Erythroblast (primary cell): ENCODE measurements around the gene PER3.

Experiments
- DNase-seq, 2 experiments: peaks; one replicate each; lab custom pipeline; 2025; lab: John Stamatoyannopoulos, UW
- GATA1 ChIP-seq: IDR thresholded peaks from 2 replicates; pipeline ENCODE4 v1.6.1; 2011; ENCODE audit warnings: low read depth, mild to moderate bottlenecking, control low read depth, low read length, moderate library complexity
- POLR2A ChIP-seq: IDR thresholded peaks from 2 replicates; pipeline ENCODE4 v1.6.1; 2011; ENCODE audit warnings: mild to moderate bottlenecking, low read length

Gene PER3

GRCh38 chr1:7786795-7787194 is 2.7 kb downstream of the PER3 start:
- TF ChIP-seq POLR2A (no peak), GATA1 (no peak)
- DNase-seq: no peak

DNA sequence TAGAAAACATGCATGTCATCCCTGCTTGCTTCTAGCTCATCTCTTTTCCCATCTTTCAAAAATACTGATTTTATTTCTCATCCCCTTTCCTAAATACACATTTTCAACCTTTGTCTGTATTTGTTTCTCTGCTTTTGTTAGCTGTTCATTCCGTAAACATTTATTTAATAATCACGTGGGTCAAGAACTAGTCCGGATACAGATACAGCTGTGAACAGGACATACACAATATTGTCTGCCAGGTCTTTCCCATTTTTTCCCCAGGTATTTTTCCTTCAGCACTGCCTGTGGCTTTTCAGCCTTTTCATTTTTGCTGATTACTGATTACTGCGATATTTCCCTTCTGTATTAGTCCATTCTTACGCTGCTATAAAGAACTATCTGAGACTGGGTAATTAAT is 5.7 kb downstream of the PER3 start:
- no peak for DNase-seq
- TF ChIP-seq POLR2A (no peak), GATA1 (no peak)

DNA sequence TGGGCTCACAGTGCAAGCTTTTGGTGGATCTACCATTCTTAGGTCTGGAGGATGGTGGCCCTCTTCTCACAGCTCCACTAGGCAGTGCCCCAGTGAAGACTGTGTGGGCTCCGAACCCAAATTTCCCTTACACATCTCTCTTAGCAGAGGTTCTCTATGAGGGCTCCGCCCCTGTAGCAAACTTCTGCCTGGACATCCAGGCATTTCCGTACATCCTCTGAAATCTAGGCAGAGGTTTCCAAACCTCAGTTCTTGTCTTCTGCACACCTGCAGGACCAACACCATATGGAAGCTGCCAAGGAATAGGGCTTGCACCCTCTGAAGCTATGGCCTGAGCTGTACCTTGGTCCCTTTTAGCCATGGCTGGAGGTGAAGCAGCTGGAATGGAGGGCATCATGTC is 6.9 kb downstream of the PER3 start:
- DNase-seq: peak in 1 of 2 experiments; percentile 11

DNA sequence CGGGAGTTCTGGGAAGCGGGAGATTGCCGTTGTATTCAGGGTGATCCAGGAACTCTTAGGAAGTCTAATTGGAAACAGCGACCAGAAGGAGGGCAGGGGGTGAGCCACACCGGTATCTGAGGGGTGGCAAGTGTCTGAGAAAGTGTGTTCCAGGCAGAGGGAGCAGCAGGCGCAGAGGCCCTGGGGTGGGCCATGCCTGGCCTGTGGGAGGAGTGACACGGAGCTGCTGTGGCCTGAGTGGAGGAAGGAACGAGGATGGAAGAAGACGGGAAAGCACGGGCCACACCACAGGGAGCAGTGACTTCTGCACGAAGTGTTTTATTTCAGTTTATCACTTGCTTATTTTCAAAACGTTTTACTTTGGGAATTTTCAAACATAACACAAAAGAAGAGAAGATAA is 11.3 kb downstream of the PER3 start:
- DNase-seq: no peak
- TF ChIP-seq GATA1 (no peak), POLR2A (no peak)

DNA sequence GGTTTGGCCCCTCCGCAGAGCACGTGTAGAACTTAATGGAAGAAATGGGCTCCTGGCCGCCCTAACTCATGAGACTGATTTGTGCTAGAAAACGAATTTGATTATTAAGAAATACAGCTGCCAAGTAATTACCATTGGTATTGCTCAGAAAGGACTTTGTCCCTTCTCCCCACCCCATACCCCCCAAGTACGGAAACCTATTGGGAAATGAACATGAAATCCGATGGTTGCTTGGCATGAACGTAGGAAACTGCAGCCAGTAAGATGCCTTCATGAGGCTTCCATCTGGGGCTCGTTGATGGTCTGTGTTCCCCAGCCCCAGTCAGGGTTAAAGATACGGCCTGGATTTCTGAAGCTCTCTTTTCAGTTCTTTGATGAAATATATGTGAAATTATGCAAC is 21.4 kb downstream of the PER3 start:
- no peak for DNase-seq
- TF ChIP-seq POLR2A (no peak), GATA1 (no peak)

DNA sequence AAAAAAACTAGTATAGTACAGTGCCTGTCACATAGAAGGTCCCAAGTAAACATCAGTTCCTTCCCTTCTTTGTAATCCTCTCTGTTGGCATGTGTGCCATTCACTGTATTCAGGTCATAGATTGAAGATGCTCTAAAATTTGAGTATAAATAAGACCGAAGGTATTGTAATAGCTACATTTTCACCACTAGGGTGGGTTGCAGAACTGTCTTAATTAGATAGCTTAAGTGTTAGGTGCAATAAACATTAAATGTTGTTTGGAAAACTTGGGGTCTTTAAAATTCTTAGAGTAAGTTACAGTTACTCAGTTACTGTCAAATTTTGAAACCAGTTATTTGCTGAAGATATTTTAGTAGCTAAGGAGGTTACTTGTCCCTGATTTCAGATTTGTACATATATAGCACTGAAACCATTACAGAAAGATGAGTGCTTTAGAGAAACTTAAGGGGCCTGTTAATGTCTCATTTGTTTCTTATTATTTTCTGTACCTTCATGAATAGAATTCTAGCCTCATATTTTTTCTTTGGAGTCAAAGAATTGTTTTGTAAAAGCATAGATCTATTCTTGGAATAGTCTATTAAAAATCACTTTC is 24.3 kb downstream of the PER3 start:
- peak; percentile 47 to 52 for DNase-seq
- no peak for TF ChIP-seq POLR2A
- no peak for TF ChIP-seq GATA1

GRCh38 chr1:7809742-7810141 is 25.7 kb downstream of the PER3 start:
- no peak for DNase-seq
- no peak for TF ChIP-seq GATA1
- no peak for TF ChIP-seq POLR2A

DNA sequence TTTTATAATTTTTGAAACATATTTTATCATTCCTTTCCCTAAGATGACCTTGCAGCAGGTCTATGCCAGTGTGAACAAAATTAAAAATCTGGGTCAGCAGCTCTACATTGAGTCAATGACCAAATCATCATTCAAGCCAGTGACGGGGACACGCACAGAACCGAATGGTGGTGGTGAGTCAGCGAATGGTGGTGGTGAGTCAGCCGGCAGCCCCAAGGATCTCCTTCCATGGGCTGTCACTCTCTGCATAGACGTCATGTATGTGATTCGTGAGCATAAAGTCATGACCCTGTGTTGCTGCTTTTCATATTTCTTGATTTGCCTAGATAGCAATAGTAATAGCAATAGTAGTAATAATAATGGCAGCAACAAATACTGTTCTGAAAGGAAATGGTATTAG is 26.3 kb downstream of the PER3 start:
- TF ChIP-seq GATA1 (no peak), POLR2A (no peak)
- peak; percentile 11 to 68 for DNase-seq

DNA sequence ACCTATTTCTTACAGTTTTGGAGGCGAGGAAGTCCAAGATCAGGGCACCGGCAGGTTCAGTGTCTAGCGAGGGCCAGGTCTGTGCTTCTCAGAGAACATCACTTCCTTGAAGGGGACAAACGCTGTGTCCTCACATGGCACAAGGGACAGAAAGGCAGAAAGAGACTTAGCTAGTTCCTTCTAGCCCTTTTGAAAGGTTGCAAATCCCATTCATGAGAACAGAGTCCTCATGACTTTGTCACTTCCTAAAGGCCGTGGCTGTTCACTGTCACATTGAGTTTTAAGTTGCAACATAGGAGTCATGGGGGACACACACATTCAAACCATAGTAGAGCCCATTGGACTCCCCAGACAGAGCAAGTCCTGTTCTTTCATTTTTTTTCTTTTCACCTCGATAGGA is 27.4 kb downstream of the PER3 start:
- no peak for TF ChIP-seq GATA1
- TF ChIP-seq POLR2A: no peak
- DNase-seq: no peak

DNA sequence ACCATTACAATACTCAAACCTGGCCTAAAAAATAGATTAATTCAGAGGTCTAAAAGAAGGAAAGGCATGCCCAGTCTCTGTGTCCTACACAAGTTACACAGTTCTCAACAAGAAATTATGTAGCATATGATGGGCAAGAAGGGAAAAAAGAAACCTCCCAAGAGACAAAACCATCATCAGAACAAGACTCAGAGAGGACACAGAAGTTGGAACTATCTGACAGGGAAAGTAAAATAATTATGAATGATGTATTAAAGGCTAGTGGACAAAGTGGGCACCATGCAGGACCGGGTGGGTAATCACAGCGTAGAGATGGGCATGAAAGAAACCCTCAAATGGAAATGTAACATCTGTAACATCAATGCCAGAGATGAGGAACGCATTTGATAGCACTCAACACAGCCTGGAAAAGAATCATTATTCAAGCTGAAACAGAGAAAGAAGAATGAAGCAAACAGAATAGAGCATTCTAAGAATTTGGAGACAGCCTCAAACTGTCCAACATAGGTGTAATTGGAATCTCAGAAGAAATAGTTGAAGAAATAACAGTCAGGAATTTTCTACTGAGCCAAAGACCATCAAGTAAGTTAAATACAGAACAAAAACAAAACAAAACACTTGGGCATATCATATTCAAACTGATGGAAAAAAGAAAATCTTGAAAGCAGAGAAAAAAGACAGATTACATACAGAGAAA is 29.7 kb downstream of the PER3 start:
- no peak for TF ChIP-seq GATA1
- no peak for TF ChIP-seq POLR2A

GRCh38 chr1:7821282-7821681 is 37.2 kb downstream of the PER3 start:
- no peak for DNase-seq

More for the DNA sequence above, 29.7 kb downstream of the PER3 start:
- DNase-seq: no peak

GRCh38 chr1:7824701-7825100 is 40.6 kb downstream of the PER3 start:
- TF ChIP-seq POLR2A (no peak), GATA1 (no peak)
- DNase-seq: no peak

More at GRCh38 chr1:7821282-7821681, 37.2 kb downstream of the PER3 start:
- TF ChIP-seq GATA1 (no peak), POLR2A (no peak)

- TF ChIP-seq GATA1 (no peak), POLR2A (no peak)
- no peak for DNase-seq
These were observed 42.3 kb downstream of the PER3 start for GRCh38 chr1:7826363-7826762.

- peak; percentile 42 for TF ChIP-seq POLR2A
- TF ChIP-seq GATA1: no peak
- peak; percentile 18 to 23 for DNase-seq
These were observed 43.2 kb downstream of the PER3 start for GRCh38 chr1:7827126-7827955.

DNA sequence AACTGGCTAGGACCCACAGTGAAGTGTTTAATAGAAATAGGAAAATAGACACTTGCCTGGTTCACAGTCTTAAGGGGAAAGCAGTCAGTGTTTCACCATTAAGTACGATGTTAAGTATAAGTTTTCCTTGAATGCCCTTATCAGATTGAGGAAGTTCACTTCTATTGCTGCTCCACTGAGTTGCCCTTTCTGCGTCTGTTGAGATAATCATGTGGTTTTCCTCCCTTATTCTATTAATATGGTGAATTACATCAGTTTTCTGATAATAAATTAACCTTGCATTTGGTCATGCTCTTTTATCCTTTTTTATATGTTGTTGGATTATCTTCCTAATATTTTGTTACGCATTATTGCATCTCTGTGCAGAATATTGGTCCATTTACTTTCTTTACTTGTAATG is 47.4 kb downstream of the PER3 start:
- TF ChIP-seq GATA1 (peak; percentile 10), POLR2A (no peak)
- peak; percentile 23 to 43 for DNase-seq
